ENCODE results near the gene GALC.

GALC gene

DNA sequence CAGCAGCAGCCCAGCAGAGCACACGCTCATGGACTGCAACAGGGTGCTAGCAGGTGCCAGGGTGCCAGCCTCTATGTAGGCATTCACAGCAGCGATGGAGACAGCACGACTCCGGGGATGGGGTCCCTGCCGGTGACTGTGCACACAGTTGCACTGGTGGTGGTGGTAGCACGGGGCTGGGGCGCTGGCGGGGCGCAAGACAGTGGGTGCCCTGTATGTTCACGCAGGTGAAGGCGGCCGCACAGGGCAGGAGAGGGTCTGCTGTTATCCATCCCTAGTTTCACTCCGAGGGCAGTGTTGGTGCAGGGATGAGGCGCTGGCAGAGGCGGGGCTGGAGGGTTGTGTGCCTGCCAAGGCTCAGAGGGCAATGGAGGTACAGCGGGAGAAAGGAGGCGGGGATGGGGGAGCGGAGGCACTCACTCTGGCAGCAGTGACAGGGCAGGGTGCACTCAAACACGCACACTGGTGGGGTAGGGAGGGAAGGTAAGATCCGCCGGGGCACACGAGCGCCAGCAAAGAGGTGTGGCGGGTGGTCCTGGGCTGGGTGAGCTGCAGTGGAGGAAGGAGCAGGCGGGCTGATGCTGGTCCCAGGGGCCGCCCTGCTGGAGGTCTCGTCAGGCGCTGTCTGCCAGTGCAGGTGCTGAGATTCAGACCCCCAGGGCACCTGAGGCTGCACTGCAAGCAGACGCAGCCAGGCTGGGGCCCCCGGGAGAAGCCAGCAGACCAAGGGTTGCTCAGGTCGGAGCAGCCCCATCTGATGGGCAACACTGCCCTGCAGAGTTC, 76.7 kb downstream of the GALC start:
- H3K79me2 ChIP-seq, result no peaks in the 10 kb centered on the region
- H3K27me3 ChIP-seq (ENCODE audit: control insufficient read depth, insufficient read depth, low read length), result no peaks in the 10 kb centered on the region
- peaks cover 2% of the 10 kb centered on the region for H3K36me3 ChIP-seq (ENCODE audit: control insufficient read depth, insufficient read depth, low read length)
- TF ChIP-seq CTCF (IDR thresholded peaks at IDR 0.05), result no peak
- no peaks in the 10 kb centered on the region for H3K4me1 ChIP-seq
- no peak overlapping the region for H3K4me2 ChIP-seq (ENCODE audit: low read length)
- H3K9ac ChIP-seq, result no peak overlapping the region
- H3K27ac ChIP-seq, result no peak overlapping the region
- no peak overlapping the region for H2AFZ ChIP-seq
- peaks cover 5% of the 10 kb centered on the region for H3K9me3 ChIP-seq (ENCODE audit: control insufficient read depth, low read length)
- no peak overlapping the region for H3K4me3 ChIP-seq (ENCODE audit: low read depth, low read length)

GRCh38 chr14:87908550-87908949, 84.4 kb downstream of the GALC start:
- no peaks in the 10 kb centered on the region for H3K9me3 ChIP-seq (ENCODE audit: control insufficient read depth, low read length)
- no peak for TF ChIP-seq CTCF (IDR thresholded peaks at IDR 0.05)
- H2AFZ ChIP-seq, result no peak overlapping the region
- H3K4me2 ChIP-seq (ENCODE audit: low read length), result no peak overlapping the region
- H3K9ac ChIP-seq, result no peak overlapping the region
- no peak overlapping the region for H3K27ac ChIP-seq
- H3K4me1 ChIP-seq, result no peaks in the 10 kb centered on the region
- no peak overlapping the region for H3K4me3 ChIP-seq (ENCODE audit: low read depth, low read length)
- no peaks in the 10 kb centered on the region for H3K36me3 ChIP-seq (ENCODE audit: control insufficient read depth, insufficient read depth, low read length)
- H3K79me2 ChIP-seq, result no peaks in the 10 kb centered on the region
- H3K27me3 ChIP-seq (ENCODE audit: control insufficient read depth, insufficient read depth, low read length), result no peaks in the 10 kb centered on the region

GRCh38 chr14:87901652-87902051, 91.3 kb downstream of the GALC start:
- TF ChIP-seq CTCF (IDR thresholded peaks at IDR 0.05), result no peak

DNA sequence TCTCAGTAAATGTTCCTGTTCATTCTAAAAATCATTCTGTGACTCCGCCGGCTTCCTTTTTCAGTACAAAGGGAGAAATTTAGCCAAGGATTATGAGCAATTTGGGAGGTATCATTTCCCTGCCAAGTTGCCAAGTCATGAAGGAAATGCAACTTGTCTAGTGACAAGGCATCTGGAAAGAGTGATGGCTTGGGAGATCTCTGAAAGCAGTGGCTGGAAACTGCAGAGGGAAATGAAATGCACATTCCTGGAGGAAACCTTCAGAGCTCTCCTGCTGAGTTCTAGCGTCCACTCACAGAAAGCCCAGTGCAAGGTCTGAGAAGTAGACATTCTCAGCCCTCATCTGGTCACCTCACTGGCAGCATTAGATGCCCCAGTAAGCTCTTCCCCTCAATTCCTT, 91.7 kb downstream of the GALC start:
- no peak overlapping the region for H3K4me3 ChIP-seq (ENCODE audit: low read depth, low read length)
- TF ChIP-seq CTCF (IDR thresholded peaks at IDR 0.05), result no peak

More at GRCh38 chr14:87901652-87902051, 91.3 kb downstream of the GALC start:
- Histone ChIP-seq H2AFZ (no peak overlapping the region), H3K4me3 (ENCODE audit: low read depth, low read length) (no peak overlapping the region), H3K27ac (no peak overlapping the region), H3K36me3 (ENCODE audit: control insufficient read depth, insufficient read depth, low read length) (no peaks in the 10 kb centered on the region), H3K4me2 (ENCODE audit: low read length) (no peak overlapping the region), H3K9me3 (ENCODE audit: control insufficient read depth, low read length) (no peaks in the 10 kb centered on the region), H3K4me1 (no peaks in the 10 kb centered on the region), H3K27me3 (ENCODE audit: control insufficient read depth, insufficient read depth, low read length) (no peaks in the 10 kb centered on the region), H3K79me2 (no peaks in the 10 kb centered on the region), H3K9ac (no peak overlapping the region)

GRCh38 chr14:87899228-87899627, 93.8 kb downstream of the GALC start:
- Histone ChIP-seq H3K4me2 (ENCODE audit: low read length) (no peak overlapping the region), H3K4me3 (ENCODE audit: low read depth, low read length) (no peak overlapping the region), H3K36me3 (ENCODE audit: control insufficient read depth, insufficient read depth, low read length) (no peaks in the 10 kb centered on the region), H3K27me3 (ENCODE audit: control insufficient read depth, insufficient read depth, low read length) (no peaks in the 10 kb centered on the region), H3K79me2 (no peaks in the 10 kb centered on the region), H2AFZ (no peak overlapping the region), H3K4me1 (no peaks in the 10 kb centered on the region), H3K9me3 (ENCODE audit: control insufficient read depth, low read length) (no peaks in the 10 kb centered on the region), H3K9ac (no peak overlapping the region), H3K27ac (no peak overlapping the region)
- TF ChIP-seq CTCF (IDR thresholded peaks at IDR 0.05), result no peak

More for the DNA sequence above, 91.7 kb downstream of the GALC start:
- Histone ChIP-seq H3K79me2 (no peaks in the 10 kb centered on the region), H3K27ac (no peak overlapping the region), H3K9me3 (ENCODE audit: control insufficient read depth, low read length) (no peaks in the 10 kb centered on the region), H3K4me2 (ENCODE audit: low read length) (no peak overlapping the region), H3K27me3 (ENCODE audit: control insufficient read depth, insufficient read depth, low read length) (no peaks in the 10 kb centered on the region), H3K4me1 (no peaks in the 10 kb centered on the region), H3K9ac (no peak overlapping the region), H3K36me3 (ENCODE audit: control insufficient read depth, insufficient read depth, low read length) (no peaks in the 10 kb centered on the region), H2AFZ (no peak overlapping the region)
